HG02642 (cell line): ENCODE measurements around the gene EFNB1.

Experiments used
- ATAC-seq: cut with Tn5 transposase; IDR thresholded peaks from one replicate; pipeline ENCODE4 v1.9.1; 2021; ENCODE audit warnings: mild to moderate bottlenecking; ENCODE audit not compliant: unreplicated experiment, poor library complexity

EFNB1 gene

GRCh38 chrX:68880846-68881552 is 52.2 kb downstream of the EFNB1 start:
- no peak for ATAC-seq

- no peak for ATAC-seq
Observed at GRCh38 chrX:68881911-68882310, 53.1 kb downstream of the EFNB1 start.

- no peak for ATAC-seq
Observed at GRCh38 chrX:68883800-68884199, 55.0 kb downstream of the EFNB1 start.

GRCh38 chrX:68889249-68889648 is 60.4 kb downstream of the EFNB1 start:
- no peak for ATAC-seq
